SJCRH30 (cell line): ENCODE data around the gene CENPA. TPM values are rescaled to one million over a fixed set of nuclear protein-coding genes. Genes with fewer than 3 reads are reported as not detected.
"Not testable (repeated sequence)": the region's sequence is repeated elsewhere in the genome, so short reads cannot be mapped to it uniquely, and the experiment has no call there.

Experiments
- DNase-seq, 2 experiments: peaks; one replicate each; pipeline ENCODE4 v3.0.0-alpha.2; 2015 to 2020
- H3K27ac ChIP-seq: fragments of 250-450 bp; sonication (Bioruptor Pico); 2 replicates; pipeline ENCODE4 v1.5.1; 2020; ENCODE audit warnings: mild to moderate bottlenecking, moderate library complexity
- H3K27me3 ChIP-seq: fragments of 250-450 bp; sonication (Bioruptor Pico); 2 replicates; pipeline ENCODE4 v1.5.1; 2020; ENCODE audit warnings: mild to moderate bottlenecking, moderate library complexity
- H3K36me3 ChIP-seq: fragments of 250-450 bp; sonication (Bioruptor Pico); 2 replicates; pipeline ENCODE4 v1.5.1; 2020; ENCODE audit warnings: mild to moderate bottlenecking, moderate library complexity
- H3K4me1 ChIP-seq: fragments of 250-450 bp; sonication (Bioruptor Pico); 2 replicates; pipeline ENCODE4 v1.5.1; 2020; ENCODE audit warnings: mild to moderate bottlenecking, moderate library complexity
- H3K4me3 ChIP-seq: fragments of 250-450 bp; sonication (Bioruptor Pico); 2 replicates; pipeline ENCODE4 v1.5.1; 2020; ENCODE audit warnings: mild to moderate bottlenecking, moderate library complexity
- H3K9me3 ChIP-seq: fragments of 250-450 bp; sonication (Bioruptor Pico); replicated peaks from 2 replicates; pipeline ENCODE4 v1.5.1; 2020; ENCODE audit warnings: mild to moderate bottlenecking, moderate library complexity
- total RNA-seq: library from RNA; depleted of rRNA; stranded (reverse); fragments of >200 nt; shearing (Covaris generic); gene quantifications from 2 replicates; pipeline ENCODE4 v1.2.3, GENCODE V29; 2014

Gene CENPA
- total RNA-seq, 1 experiment from 2014 or later, result 50.2 TPM

DNA sequence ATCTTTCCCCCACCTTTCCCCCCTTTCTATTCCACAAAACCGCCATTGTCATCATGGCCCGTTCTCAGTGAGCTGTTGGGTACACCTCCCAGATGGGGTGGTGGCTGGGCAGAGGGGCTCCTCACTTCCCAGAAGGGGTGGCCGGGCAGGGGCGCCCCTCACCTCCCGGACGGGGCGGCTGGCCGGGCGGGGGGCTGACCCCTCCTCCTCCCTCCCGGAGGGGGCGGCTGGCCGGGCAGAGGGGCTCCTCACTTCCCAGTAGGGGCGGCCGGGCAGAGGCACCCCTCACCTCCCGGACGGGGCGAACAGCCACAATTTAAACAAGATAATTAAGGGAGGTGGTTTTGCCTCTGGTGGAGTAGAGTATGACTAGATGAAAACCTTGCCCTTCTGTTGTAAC lies 9.3 kb downstream of the CENPA start:
- H3K9me3 ChIP-seq, H3K27me3 ChIP-seq, H3K4me3 ChIP-seq, H3K4me1 ChIP-seq, DNase-seq, H3K27ac ChIP-seq: not testable (repeated sequence)
- H3K36me3 ChIP-seq, result peaks cover 80% of the 10 kb centered on the region

GRCh38 chr2:26801328-26801727 lies 15.5 kb downstream of the CENPA start:
- no peak for DNase-seq
- H3K4me3 ChIP-seq, result no peak overlapping the region
- no peaks in the 10 kb centered on the region for H3K9me3 ChIP-seq
- no peaks in the 10 kb centered on the region for H3K27me3 ChIP-seq
- H3K27ac ChIP-seq, result no peak overlapping the region
- peaks cover 30% of the 10 kb centered on the region for H3K36me3 ChIP-seq
- H3K4me1 ChIP-seq, result no peaks in the 10 kb centered on the region

- Histone ChIP-seq H3K27ac (no peak overlapping the region), H3K36me3 (peaks cover 26% of the 10 kb centered on the region), H3K4me3 (no peak overlapping the region), H3K4me1 (no peaks in the 10 kb centered on the region), H3K9me3 (no peaks in the 10 kb centered on the region), H3K27me3 (no peaks in the 10 kb centered on the region)
- DNase-seq, result no peak
Observed at GRCh38 chr2:26801796-26802195, 15.9 kb downstream of the CENPA start.

DNA sequence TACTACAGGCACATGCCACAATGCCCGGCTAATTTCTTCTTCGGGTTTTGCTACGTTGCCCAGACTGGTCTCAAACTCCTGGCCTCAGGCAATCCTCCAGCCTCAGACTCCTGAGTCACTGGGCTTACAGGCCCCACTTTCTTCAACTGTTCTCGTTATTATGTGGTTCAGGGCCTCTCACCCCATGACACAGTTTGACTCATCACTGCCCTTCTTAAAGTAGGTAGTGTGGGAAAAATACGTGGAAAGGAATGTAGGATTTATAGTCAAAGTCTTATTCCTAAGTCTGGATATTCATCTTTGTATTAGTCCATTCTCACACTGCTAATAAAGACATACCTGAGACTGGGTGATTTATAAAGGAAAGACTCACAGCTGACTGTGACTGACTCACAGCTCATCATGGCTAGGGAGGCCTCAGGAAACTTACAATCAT lies 19.4 kb downstream of the CENPA start:
- H3K27me3 ChIP-seq, result no peaks in the 10 kb centered on the region
- H3K4me3 ChIP-seq, result no peak overlapping the region
- no peak for DNase-seq
- no peaks in the 10 kb centered on the region for H3K9me3 ChIP-seq
- H3K27ac ChIP-seq, result no peak overlapping the region
- H3K36me3 ChIP-seq, result peaks cover 6% of the 10 kb centered on the region; the same call in 1 of the 2 replicates
- H3K4me1 ChIP-seq, result no peaks in the 10 kb centered on the region

GRCh38 chr2:26807788-26808460 lies 22.1 kb downstream of the CENPA start:
- DNase-seq, result no peak
- Histone ChIP-seq H3K27me3 (no peaks in the 10 kb centered on the region), H3K27ac (no peak overlapping the region)

GRCh38 chr2:26809211-26809610 lies 23.4 kb downstream of the CENPA start:
- Histone ChIP-seq H3K27me3 (no peaks in the 10 kb centered on the region), H3K4me1 (no peaks in the 10 kb centered on the region), H3K27ac (no peak overlapping the region), H3K36me3 (no peaks in the 10 kb centered on the region), H3K9me3 (no peaks in the 10 kb centered on the region), H3K4me3 (no peak overlapping the region)
- no peak for DNase-seq

More at GRCh38 chr2:26807788-26808460, 22.1 kb downstream of the CENPA start:
- H3K4me1 ChIP-seq, result no peaks in the 10 kb centered on the region
- no peaks in the 10 kb centered on the region for H3K36me3 ChIP-seq
- H3K9me3 ChIP-seq, result no peaks in the 10 kb centered on the region
- no peak overlapping the region for H3K4me3 ChIP-seq

- H3K4me1 ChIP-seq, result no peaks in the 10 kb centered on the region
- no peak for DNase-seq
- H3K27me3 ChIP-seq, result no peaks in the 10 kb centered on the region
- no peak overlapping the region for H3K4me3 ChIP-seq
- H3K9me3 ChIP-seq, result no peaks in the 10 kb centered on the region
- no peaks in the 10 kb centered on the region for H3K36me3 ChIP-seq
- H3K27ac ChIP-seq, result no peak overlapping the region
Observed at GRCh38 chr2:26809876-26810577, 24.2 kb downstream of the CENPA start.

DNA sequence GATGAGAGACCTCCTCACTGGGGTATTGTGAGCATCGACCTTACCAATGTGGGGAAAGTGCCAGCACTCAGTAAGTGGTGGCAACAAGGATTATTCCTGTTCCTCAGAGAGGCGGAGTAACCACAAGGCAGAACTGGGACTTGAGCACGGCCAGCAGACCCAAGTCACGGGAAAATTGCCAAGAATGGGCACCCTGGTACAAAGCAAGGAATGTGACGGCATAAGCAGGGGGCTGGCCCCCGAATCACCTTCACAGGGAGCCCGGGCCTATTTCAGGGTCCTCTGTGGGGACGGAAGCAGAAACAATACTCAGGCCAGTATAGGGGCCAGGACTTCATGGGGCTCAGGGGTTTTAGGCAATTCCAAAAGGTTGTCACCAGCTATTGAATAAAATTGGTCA lies 25.4 kb downstream of the CENPA start:
- Histone ChIP-seq H3K27ac (no peak overlapping the region), H3K27me3 (no peaks in the 10 kb centered on the region), H3K4me3 (no peak overlapping the region), H3K9me3 (no peaks in the 10 kb centered on the region), H3K36me3 (no peaks in the 10 kb centered on the region), H3K4me1 (no peaks in the 10 kb centered on the region)
- DNase-seq, result no peak

- H3K9me3 ChIP-seq, result no peaks in the 10 kb centered on the region
- no peaks in the 10 kb centered on the region for H3K4me1 ChIP-seq
- no peak for DNase-seq
- H3K27ac ChIP-seq, result no peak overlapping the region
- no peak overlapping the region for H3K4me3 ChIP-seq
- H3K36me3 ChIP-seq, result no peaks in the 10 kb centered on the region
- no peaks in the 10 kb centered on the region; the same call in 1 of the 2 replicates for H3K27me3 ChIP-seq
Observed at GRCh38 chr2:26811791-26812694, 26.2 kb downstream of the CENPA start.

- no peak overlapping the region for H3K4me3 ChIP-seq
- no peaks in the 10 kb centered on the region for H3K36me3 ChIP-seq
- H3K27me3 ChIP-seq, result peaks cover 3% of the 10 kb centered on the region; the same call in 1 of the 2 replicates
- DNase-seq, result no peak
- no peak overlapping the region for H3K27ac ChIP-seq
- H3K4me1 ChIP-seq, result no peaks in the 10 kb centered on the region
- no peaks in the 10 kb centered on the region for H3K9me3 ChIP-seq
Observed at GRCh38 chr2:26812731-26813130, 26.9 kb downstream of the CENPA start.

- H3K27me3 ChIP-seq, H3K4me3 ChIP-seq, H3K9me3 ChIP-seq, H3K27ac ChIP-seq, H3K36me3 ChIP-seq, H3K4me1 ChIP-seq, DNase-seq: not testable (repeated sequence)
Observed at GRCh38 chr2:26814072-26814765, 28.4 kb downstream of the CENPA start.

DNA sequence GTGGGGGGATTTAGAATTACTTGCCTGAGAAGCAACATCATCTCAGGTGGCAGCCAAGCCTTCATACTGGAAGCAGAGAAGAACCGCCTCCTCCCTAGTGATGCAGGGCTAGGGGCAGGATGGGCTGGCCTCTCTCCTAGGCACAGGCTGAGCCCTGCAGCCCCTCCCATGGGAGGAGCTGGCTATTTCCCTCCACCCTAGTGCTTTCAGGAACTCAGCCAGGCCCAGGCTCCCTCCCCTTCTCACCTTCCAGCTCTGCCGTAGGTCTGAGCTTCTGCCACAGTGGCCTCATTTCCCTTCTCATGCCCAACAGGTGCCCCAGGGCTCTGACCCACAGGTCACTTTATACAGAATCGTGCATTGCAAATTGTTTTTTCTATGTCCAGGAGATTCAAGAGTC lies 31.0 kb downstream of the CENPA start:
- Histone ChIP-seq H3K36me3 (no peaks in the 10 kb centered on the region), H3K27me3 (peaks cover 9% of the 10 kb centered on the region; the same call in 1 of the 2 replicates), H3K4me3 (no peak overlapping the region), H3K9me3 (no peaks in the 10 kb centered on the region), H3K27ac (no peak overlapping the region), H3K4me1 (no peaks in the 10 kb centered on the region)
- DNase-seq, result no peak

GRCh38 chr2:26818255-26818654 lies 32.4 kb downstream of the CENPA start:
- H3K4me1 ChIP-seq, result no peaks in the 10 kb centered on the region
- peaks cover 9% of the 10 kb centered on the region; the same call in 1 of the 2 replicates for H3K27me3 ChIP-seq
- H3K4me3 ChIP-seq, result no peak overlapping the region
- no peak for DNase-seq
- no peak overlapping the region for H3K27ac ChIP-seq
- H3K9me3 ChIP-seq, result no peaks in the 10 kb centered on the region
- no peaks in the 10 kb centered on the region for H3K36me3 ChIP-seq

DNA sequence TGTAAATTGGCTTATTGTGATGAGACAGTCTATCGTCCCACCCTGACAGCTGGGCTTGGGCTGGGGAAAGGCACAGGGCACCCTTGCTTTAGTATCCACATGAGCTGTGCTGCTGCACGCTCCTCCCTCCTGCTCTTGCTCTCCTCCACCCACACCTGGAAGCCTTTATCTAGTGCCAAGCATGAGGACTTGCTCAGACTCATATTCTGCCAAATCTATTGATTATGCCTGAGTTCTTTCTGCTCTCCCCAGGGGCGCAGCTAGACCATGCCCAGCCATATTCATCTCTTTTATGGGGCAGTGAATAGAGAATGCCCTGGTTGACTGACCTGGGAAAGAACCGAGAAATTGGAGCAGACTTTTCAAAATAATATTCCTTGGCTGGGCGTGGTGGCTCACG lies 33.1 kb downstream of the CENPA start:
- peaks cover 9% of the 10 kb centered on the region; the same call in 1 of the 2 replicates for H3K27me3 ChIP-seq
- no peak overlapping the region for H3K27ac ChIP-seq
- no peak for DNase-seq
- no peaks in the 10 kb centered on the region for H3K9me3 ChIP-seq
- no peak overlapping the region for H3K4me3 ChIP-seq
- no peaks in the 10 kb centered on the region for H3K36me3 ChIP-seq
- no peaks in the 10 kb centered on the region for H3K4me1 ChIP-seq
